ENCODE results near the gene SERPINA4. TPM values are rescaled to one million over a fixed set of nuclear protein-coding genes. Genes with fewer than 3 reads are reported as not detected.

Gene SERPINA4
- total RNA-seq, 4 donors from 2014 or later: not detected

DNA sequence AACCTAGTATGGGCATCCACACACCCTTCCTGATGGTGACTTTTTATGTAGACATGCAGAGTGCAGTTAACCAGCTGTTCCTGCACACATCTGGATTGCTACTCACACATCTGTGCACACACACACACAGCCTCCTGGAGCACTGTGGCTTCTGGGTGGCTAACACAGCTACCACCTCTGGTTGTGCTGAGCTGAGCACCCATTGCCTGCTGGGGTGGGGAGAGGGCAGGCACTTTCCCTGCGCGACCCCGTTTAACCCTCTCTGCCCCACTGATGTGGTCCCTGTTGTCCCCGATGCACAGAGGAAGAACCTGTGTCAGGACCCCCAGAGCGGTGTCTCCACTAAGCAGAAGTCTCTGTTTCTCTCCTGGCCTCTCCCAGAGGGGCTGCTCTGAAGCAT lies 36.5 kb downstream of the SERPINA4 start:
- TF ChIP-seq, protein P1, sequence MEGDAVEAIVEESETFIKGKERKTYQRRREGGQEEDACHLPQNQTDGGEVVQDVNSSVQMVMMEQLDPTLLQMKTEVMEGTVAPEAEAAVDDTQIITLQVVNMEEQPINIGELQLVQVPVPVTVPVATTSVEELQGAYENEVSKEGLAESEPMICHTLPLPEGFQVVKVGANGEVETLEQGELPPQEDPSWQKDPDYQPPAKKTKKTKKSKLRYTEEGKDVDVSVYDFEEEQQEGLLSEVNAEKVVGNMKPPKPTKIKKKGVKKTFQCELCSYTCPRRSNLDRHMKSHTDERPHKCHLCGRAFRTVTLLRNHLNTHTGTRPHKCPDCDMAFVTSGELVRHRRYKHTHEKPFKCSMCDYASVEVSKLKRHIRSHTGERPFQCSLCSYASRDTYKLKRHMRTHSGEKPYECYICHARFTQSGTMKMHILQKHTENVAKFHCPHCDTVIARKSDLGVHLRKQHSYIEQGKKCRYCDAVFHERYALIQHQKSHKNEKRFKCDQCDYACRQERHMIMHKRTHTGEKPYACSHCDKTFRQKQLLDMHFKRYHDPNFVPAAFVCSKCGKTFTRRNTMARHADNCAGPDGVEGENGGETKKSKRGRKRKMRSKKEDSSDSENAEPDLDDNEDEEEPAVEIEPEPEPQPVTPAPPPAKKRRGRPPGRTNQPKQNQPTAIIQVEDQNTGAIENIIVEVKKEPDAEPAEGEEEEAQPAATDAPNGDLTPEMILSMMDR (IDR thresholded peaks at IDR 0.05): no peak
- TF ChIP-seq EP300 (IDR thresholded peaks at IDR 0.05) (no peak), POLR2A (IDR thresholded peaks at IDR 0.05; ENCODE audit: low read depth) (no peak), POLR2AphosphoS5 (IDR thresholded peaks at IDR 0.05) (no peak)
- no peak for DNase-seq (ENCODE audit: extremely low spot score)
- H3K27ac ChIP-seq (replicated peaks in 1 of 4): no peak overlapping the region
- no peaks in the 10 kb centered on the region for H3K36me3 ChIP-seq
- WGBS: 82% methylated on average over 5 of the region's 5 CpGs
- H3K9me3 ChIP-seq: no peaks in the 10 kb centered on the region
- peaks cover 40 to 51% (median 48%) of the 10 kb centered on the region in 4 donors for H3K4me1 ChIP-seq
- H3K4me3 ChIP-seq: no peak overlapping the region
- intact Hi-C loops (cut with DNase I): no loop called here
- H3K27me3 ChIP-seq: peaks cover 0 to 4% (median 0%) of the 10 kb centered on the region in 4 donors

DNA sequence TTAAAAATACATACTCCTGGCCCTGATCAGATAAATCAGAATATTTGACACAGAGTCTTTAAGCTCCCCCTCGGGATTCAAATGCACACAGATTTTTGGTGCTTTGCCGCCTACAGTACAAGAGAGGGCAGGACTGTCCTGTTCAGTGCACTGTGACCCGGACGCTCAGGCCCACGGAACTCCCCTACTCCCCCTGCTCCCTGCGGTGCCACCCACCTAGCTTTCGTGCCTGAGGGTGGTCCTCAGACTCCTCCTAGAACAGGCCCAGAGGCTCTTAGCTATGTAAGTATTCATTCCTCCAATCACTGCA lies 37.2 kb downstream of the SERPINA4 start:
- H3K4me3 ChIP-seq: no peak overlapping the region
- no peaks in the 10 kb centered on the region for H3K36me3 ChIP-seq
- intact Hi-C loops (cut with DNase I): no loop called here
- peak overlapping the region; percentile 74 to 79 (median 76) for H3K27ac ChIP-seq (replicated peaks in 1 of 4)
- peaks cover 0 to 4% (median 0%) of the 10 kb centered on the region in 4 donors for H3K27me3 ChIP-seq
- 78% methylated on average over 4 of the region's 7 CpGs for WGBS
- DNase-seq (ENCODE audit: extremely low spot score): no peak
- H3K4me1 ChIP-seq: peaks cover 40 to 54% (median 48%) of the 10 kb centered on the region in 4 donors
- H3K9me3 ChIP-seq: no peaks in the 10 kb centered on the region
- TF ChIP-seq POLR2AphosphoS5 (IDR thresholded peaks at IDR 0.05) (no peak), EP300 (IDR thresholded peaks at IDR 0.05) (no peak), POLR2A (IDR thresholded peaks at IDR 0.05; ENCODE audit: low read depth) (no peak)
- TF ChIP-seq, protein P1 (IDR thresholded peaks at IDR 0.05): no peak

DNA sequence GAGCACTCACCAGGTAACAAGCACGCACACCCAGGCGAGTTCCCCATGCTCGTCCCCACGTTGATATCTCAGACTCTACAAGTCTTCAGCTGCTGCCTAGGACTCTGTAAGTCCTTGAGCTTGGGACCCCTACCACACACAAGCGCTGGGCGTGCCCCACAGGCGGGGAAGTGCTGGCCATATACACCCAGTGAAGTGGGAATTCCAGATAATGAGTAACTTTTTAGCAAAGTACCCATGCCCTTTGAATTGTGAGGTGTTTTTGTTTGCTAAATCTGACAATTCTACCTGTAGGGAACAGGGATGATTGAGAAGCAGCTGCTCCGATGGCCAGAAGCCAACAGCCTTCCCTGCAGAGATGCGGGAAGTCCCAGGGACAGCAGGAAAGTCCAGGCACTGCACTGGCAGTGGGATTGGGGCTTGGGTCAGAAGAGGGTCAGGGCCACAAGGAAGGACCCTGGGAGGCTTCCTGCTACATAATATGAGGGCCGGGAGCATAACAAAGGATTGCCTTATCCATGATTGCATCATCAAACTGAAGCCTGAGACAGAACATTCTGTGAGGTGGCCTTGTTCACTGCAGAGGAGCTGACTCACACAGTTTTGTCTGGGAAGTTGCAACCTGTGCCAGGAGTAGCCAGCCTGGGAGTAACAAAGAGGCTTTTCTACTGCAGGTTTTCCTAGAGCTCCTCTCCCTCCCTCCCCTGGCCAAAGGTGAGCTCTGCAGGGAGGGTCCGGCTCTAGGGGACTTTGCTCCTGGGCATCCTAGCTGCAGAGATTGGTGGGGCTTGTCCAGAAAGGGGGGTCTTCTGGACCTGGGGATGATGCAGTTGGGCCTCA lies 37.8 kb downstream of the SERPINA4 start:
- Histone ChIP-seq H3K27ac (replicated peaks in 1 of 4) (peak overlapping the region; percentile 74 to 79 (median 76)), H3K4me3 (no peak overlapping the region), H3K36me3 (no peaks in the 10 kb centered on the region), H3K9me3 (no peaks in the 10 kb centered on the region), H3K4me1 (peaks cover 40 to 54% (median 48%) of the 10 kb centered on the region in 4 donors), H3K27me3 (peaks cover 0 to 4% (median 0%) of the 10 kb centered on the region in 4 donors)
- DNase-seq (ENCODE audit: extremely low spot score): peak; percentile 94
- WGBS: 75% methylated on average over 11 of the region's 11 CpGs
- intact Hi-C loops (cut with DNase I): no loop called here
- TF ChIP-seq, protein P1 (IDR thresholded peaks at IDR 0.05): peak in 1 of 3 experiments; percentile 16
- TF ChIP-seq EP300 (IDR thresholded peaks at IDR 0.05): peak; percentile 88
- TF ChIP-seq POLR2AphosphoS5 (IDR thresholded peaks at IDR 0.05): peak; percentile 77 to 84
- TF ChIP-seq POLR2A (IDR thresholded peaks at IDR 0.05; ENCODE audit: low read depth): no peak

DNA sequence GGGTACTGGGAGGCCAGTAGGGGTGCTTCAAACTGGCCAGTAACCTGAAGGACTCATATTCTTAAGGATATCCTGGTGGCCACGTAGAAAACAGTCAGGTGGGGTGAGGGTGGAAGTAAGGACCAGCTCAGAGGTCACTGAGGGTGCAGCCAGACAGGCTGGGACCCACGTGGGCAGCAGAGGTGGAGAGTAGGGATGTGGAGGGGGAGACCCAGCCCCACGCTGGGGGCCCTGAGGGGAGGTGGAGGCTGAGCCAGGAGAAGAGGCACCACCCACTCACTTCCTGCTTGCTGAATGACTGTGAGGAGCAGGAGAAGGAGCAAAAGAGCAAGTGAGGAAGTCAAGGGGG lies 38.4 kb downstream of the SERPINA4 start:
- intact Hi-C loops (cut with DNase I): no loop called here
- peaks cover 40 to 54% (median 48%) of the 10 kb centered on the region in 4 donors for H3K4me1 ChIP-seq
- no peak overlapping the region for H3K4me3 ChIP-seq
- H3K36me3 ChIP-seq: no peaks in the 10 kb centered on the region
- H3K27ac ChIP-seq (replicated peaks in 1 of 4): peak overlapping the region; percentile 74 to 79 (median 76)
- no peaks in the 10 kb centered on the region for H3K9me3 ChIP-seq
- H3K27me3 ChIP-seq: no peaks in the 10 kb centered on the region
- 48% methylated on average over 3 of the region's 3 CpGs for WGBS
- no peak for DNase-seq (ENCODE audit: extremely low spot score)
- TF ChIP-seq POLR2AphosphoS5 (IDR thresholded peaks at IDR 0.05) (no peak), POLR2A (IDR thresholded peaks at IDR 0.05; ENCODE audit: low read depth) (no peak), EP300 (IDR thresholded peaks at IDR 0.05) (no peak)
- TF ChIP-seq, protein P1 (IDR thresholded peaks at IDR 0.05): no peak

Measured in esophagus muscularis mucosa (tissue), 4 donors.